Measurements from ENCODE around the gene RRP12.
A peak's percentile ranks its signal among the peaks of the same experiment; 100 is the strongest.

The RRP12 gene

GRCh38 chr10:97406064-97406463 is 4.9 kb upstream of the RRP12 start:
- DNase-seq, result no peak

GRCh38 chr10:97404044-97404443 is 2.9 kb upstream of the RRP12 start:
- no peak for DNase-seq

- DNase-seq, result no peak
These were observed 347 bp upstream of the RRP12 start for GRCh38 chr10:97401455-97401919.

- DNase-seq, result peak in 1 of 2 experiments; percentile 6
These were observed 1.1 kb downstream of the RRP12 start for GRCh38 chr10:97399843-97400545.

- DNase-seq, result no peak
These were observed 5.1 kb downstream of the RRP12 start for GRCh38 chr10:97396056-97396455.

- DNase-seq, result no peak
These were observed 8.0 kb downstream of the RRP12 start for GRCh38 chr10:97393034-97393573.

GRCh38 chr10:97390091-97390490 is 11.0 kb downstream of the RRP12 start:
- DNase-seq, result no peak

GRCh38 chr10:97388152-97388551 is 13.0 kb downstream of the RRP12 start:
- no peak for DNase-seq

GRCh38 chr10:97385565-97385964 is 15.6 kb downstream of the RRP12 start:
- no peak for DNase-seq

- DNase-seq, result no peak
These were observed 16.5 kb downstream of the RRP12 start for GRCh38 chr10:97384641-97385040.

GRCh38 chr10:97384156-97384555 is 17.0 kb downstream of the RRP12 start:
- no peak for DNase-seq

- DNase-seq, result no peak
These were observed 18.0 kb downstream of the RRP12 start for GRCh38 chr10:97383159-97383558.

GRCh38 chr10:97381626-97382025 is 19.5 kb downstream of the RRP12 start:
- DNase-seq, result no peak

GRCh38 chr10:97380516-97380915 is 20.6 kb downstream of the RRP12 start:
- DNase-seq, result no peak

GRCh38 chr10:97378933-97379921 is 21.9 kb downstream of the RRP12 start:
- no peak for DNase-seq

GRCh38 chr10:97376413-97376812 is 24.7 kb downstream of the RRP12 start:
- DNase-seq, result no peak

- DNase-seq, result no peak
These were observed 27.7 kb downstream of the RRP12 start for GRCh38 chr10:97373456-97373855.

- DNase-seq, result no peak
These were observed 28.8 kb downstream of the RRP12 start for GRCh38 chr10:97372233-97372875.

GRCh38 chr10:97371696-97372095 is 29.4 kb downstream of the RRP12 start:
- DNase-seq, result no peak

GRCh38 chr10:97367126-97367649 is 34.0 kb downstream of the RRP12 start:
- DNase-seq, result no peak

GRCh38 chr10:97366572-97366971 is 34.6 kb downstream of the RRP12 start:
- no peak for DNase-seq

GRCh38 chr10:97365761-97366351 is 35.3 kb downstream of the RRP12 start:
- DNase-seq, result no peak
